ENCODE results near the gene FAM210B.

DNA sequence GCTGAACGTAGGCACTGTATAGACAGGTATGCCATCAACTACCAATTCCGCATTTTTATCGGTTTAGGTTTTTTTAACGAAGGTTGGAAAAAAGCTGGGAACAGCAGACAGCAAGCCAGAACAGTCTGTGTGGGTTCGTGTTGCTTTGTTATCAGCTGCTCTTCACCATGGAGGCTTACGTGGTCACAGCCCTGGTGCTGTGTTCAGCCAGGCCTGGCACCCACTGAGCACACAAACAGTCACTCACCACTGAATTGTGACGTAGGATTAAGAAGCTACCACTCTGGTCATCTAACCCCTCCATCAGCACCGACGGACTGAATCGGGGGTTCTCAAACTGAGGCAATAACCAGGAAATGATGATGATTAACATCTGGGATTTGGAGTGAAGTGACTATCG, 13.2 kb downstream of the FAM210B start:
- TF ChIP-seq, protein P1, sequence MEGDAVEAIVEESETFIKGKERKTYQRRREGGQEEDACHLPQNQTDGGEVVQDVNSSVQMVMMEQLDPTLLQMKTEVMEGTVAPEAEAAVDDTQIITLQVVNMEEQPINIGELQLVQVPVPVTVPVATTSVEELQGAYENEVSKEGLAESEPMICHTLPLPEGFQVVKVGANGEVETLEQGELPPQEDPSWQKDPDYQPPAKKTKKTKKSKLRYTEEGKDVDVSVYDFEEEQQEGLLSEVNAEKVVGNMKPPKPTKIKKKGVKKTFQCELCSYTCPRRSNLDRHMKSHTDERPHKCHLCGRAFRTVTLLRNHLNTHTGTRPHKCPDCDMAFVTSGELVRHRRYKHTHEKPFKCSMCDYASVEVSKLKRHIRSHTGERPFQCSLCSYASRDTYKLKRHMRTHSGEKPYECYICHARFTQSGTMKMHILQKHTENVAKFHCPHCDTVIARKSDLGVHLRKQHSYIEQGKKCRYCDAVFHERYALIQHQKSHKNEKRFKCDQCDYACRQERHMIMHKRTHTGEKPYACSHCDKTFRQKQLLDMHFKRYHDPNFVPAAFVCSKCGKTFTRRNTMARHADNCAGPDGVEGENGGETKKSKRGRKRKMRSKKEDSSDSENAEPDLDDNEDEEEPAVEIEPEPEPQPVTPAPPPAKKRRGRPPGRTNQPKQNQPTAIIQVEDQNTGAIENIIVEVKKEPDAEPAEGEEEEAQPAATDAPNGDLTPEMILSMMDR (IDR thresholded peaks at IDR 0.05): no peak
- no peak for TF ChIP-seq POLR2A (IDR thresholded peaks at IDR 0.05)
